Trophoblast cell (in vitro differentiated cells and primary cell): Measurements from ENCODE around the gene CACNA1C.

Experiments
- DNase-seq, 2 donors: peaks; one replicate each; pipeline ENCODE4 v3.0.0-alpha.2; 2016
- H2AFZ ChIP-seq: 2 replicates; pipeline ENCODE4 v1.6.1; 2013; ENCODE audit warnings: low read length, moderate library complexity, mild to moderate bottlenecking; ENCODE audit not compliant: insufficient read depth, poor library complexity
- H2AK5ac ChIP-seq: 2 replicates; pipeline ENCODE4 v1.6.1; 2013; ENCODE audit warnings: mild to moderate bottlenecking, low read length
- H2BK120ac ChIP-seq: 2 replicates; pipeline ENCODE4 v1.6.1; 2013; ENCODE audit warnings: low read length, mild to moderate bottlenecking, moderate library complexity; ENCODE audit not compliant: insufficient read depth, poor library complexity
- H2BK12ac ChIP-seq: 2 replicates; pipeline ENCODE4 v1.6.1; 2013; ENCODE audit warnings: mild to moderate bottlenecking, low read length, moderate library complexity
- H2BK5ac ChIP-seq: 2 replicates; pipeline ENCODE4 v1.6.1; 2013; ENCODE audit warnings: low read length, low read depth, moderate library complexity, mild to moderate bottlenecking; ENCODE audit not compliant: poor library complexity
- H3K14ac ChIP-seq: 2 replicates; pipeline ENCODE4 v1.6.1; 2013; ENCODE audit warnings: mild to moderate bottlenecking, low read length
- H3K18ac ChIP-seq: 2 replicates; pipeline ENCODE4 v1.6.1; 2013; ENCODE audit warnings: mild to moderate bottlenecking, low read length
- H3K23ac ChIP-seq: 2 replicates; pipeline ENCODE4 v1.6.1; 2013; ENCODE audit warnings: low read length
- H3K27ac ChIP-seq: 2 replicates; pipeline ENCODE4 v1.5.1; 2013; ENCODE audit warnings: low read depth, mild to moderate bottlenecking, inconsistent platforms, low read length, moderate library complexity
- H3K27me3 ChIP-seq: 2 replicates; pipeline ENCODE4 v1.6.1; 2013; ENCODE audit warnings: inconsistent platforms, mild to moderate bottlenecking, low read length, moderate library complexity; ENCODE audit not compliant: insufficient read depth
- H3K36me3 ChIP-seq, 2 experiments: 1 replicate in 1 of 2; 2 replicates in 1 of 2; pipeline ENCODE4 v1.6.1; 2013; ENCODE audit warnings: low read length in 2 of 2, mild to moderate bottlenecking in 2 of 2, moderate library complexity in 1 of 2; ENCODE audit not compliant: insufficient read depth in 2 of 2, control insufficient read depth in 1 of 2
- H3K4ac ChIP-seq: 2 replicates; pipeline ENCODE4 v1.6.1; 2013; ENCODE audit warnings: low read depth, mild to moderate bottlenecking, low read length, moderate library complexity
- H3K4me1 ChIP-seq, 2 experiments: 1 replicate in 1 of 2; 2 replicates in 1 of 2; pipeline ENCODE4 v1.6.1; 2013; ENCODE audit warnings: low read length in 2 of 2, mild to moderate bottlenecking in 2 of 2, moderate library complexity in 1 of 2; ENCODE audit not compliant: insufficient read depth in 2 of 2, control insufficient read depth in 1 of 2
- H3K4me2 ChIP-seq: 2 replicates; pipeline ENCODE4 v1.6.1; 2013; ENCODE audit warnings: inconsistent platforms, mild to moderate bottlenecking, low read length, moderate library complexity
- H3K4me3 ChIP-seq: 2 replicates; pipeline ENCODE4 v1.5.1; 2013; ENCODE audit warnings: mild to moderate bottlenecking, low read depth, low read length, inconsistent platforms
- H3K79me1 ChIP-seq: one replicate; pipeline ENCODE4 v1.6.1; 2013; ENCODE audit warnings: low read length
- H3K79me2 ChIP-seq: 2 replicates; pipeline ENCODE4 v1.6.1; 2013; ENCODE audit warnings: low read length, mild to moderate bottlenecking; ENCODE audit not compliant: control insufficient read depth, insufficient read depth, poor library complexity
- H3K9ac ChIP-seq: 2 replicates; pipeline ENCODE4 v1.6.1; 2013; ENCODE audit warnings: mild to moderate bottlenecking, low read length
- H3K9me3 ChIP-seq: 2 replicates; pipeline ENCODE4 v1.6.1; 2013; ENCODE audit warnings: low read depth, mild to moderate bottlenecking, control low read depth, inconsistent platforms, low read length; ENCODE audit not compliant: insufficient read depth
- H4K12ac ChIP-seq: 2 replicates; pipeline ENCODE4 v1.6.1; 2013; ENCODE audit warnings: low read depth, mild to moderate bottlenecking, low read length, moderate library complexity
- H4K8ac ChIP-seq: 2 replicates; pipeline ENCODE4 v1.6.1; 2013; ENCODE audit warnings: low read depth, mild to moderate bottlenecking, low read length, moderate library complexity
- H4K91ac ChIP-seq: one replicate; pipeline ENCODE4 v1.6.1; 2013; ENCODE audit warnings: low read depth, mild to moderate bottlenecking, low read length, moderate library complexity
- WGBS: extraction: QIAGEN DNeasy Blood & Tissue Kit; methylation state at CpG from one replicate; pipeline ENCODE4 v1.1.7; 2013; ENCODE audit warnings: missing lambda C conversion rate; ENCODE audit not compliant: insufficient read length, insufficient coverage; ENCODE audit errors: extremely low coverage; 5-methylcytosine and 5-hydroxymethylcytosine counted together

CACNA1C gene

DNA sequence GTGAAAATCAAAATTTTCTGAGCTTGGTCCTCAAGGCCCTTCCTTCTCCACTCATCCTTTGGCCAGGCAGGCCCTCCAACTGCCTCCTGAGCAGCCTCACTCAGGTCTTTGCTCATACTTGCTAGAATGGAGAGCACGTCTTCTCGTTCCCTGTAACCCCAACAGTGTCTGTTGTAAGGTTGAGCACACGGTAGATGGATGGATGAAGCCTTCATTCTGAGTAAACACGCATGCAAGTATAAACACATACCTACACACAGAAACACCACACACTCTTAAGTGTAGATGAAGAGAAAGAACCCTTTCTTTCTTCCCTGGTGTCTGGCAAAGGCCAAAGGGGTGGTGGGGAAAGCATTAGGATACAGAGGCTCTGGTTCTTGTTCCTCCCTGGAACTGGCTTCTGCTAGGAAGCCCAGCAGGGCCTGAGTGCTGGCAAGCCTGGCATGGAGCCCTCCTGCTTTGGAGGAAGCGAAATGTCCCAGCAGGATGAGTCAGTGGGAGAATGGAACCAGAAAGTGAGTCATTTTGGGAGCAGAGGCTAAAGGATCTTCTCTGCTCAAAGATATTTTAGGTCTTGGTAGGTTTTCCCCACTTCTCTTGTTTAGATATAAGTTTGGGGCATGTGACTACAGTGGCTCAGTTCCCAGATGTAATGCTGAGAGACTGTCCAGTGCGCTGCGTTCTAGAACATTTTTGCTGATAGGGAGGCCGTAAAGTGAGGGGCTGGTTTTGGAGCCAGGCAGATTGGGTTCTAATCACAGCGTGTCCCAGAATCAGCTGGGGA lies 127.4 kb downstream of the CACNA1C start:
- Histone ChIP-seq H3K79me1 (no peaks in the 10 kb centered on the region), H3K18ac (no peak overlapping the region), H3K27me3 (no peaks in the 10 kb centered on the region), H2BK120ac (no peak overlapping the region), H2BK5ac (no peak overlapping the region), H3K4ac (no peak overlapping the region), H3K9me3 (no peaks in the 10 kb centered on the region), H4K8ac (no peak overlapping the region), H3K4me2 (no peak overlapping the region), H3K14ac (no peak overlapping the region), H2BK12ac (no peak overlapping the region), H3K79me2 (no peaks in the 10 kb centered on the region), H3K9ac (no peak overlapping the region), H4K91ac (no peak overlapping the region), H2AK5ac (no peak overlapping the region), H3K27ac (no peak overlapping the region), H3K4me1 (peaks cover 4 to 6% of the 10 kb centered on the region in 2 experiments), H3K4me3 (no peak overlapping the region), H3K23ac (no peak overlapping the region), H2AFZ (no peak overlapping the region), H4K12ac (no peak overlapping the region), H3K36me3 (peaks cover 0 to 2% of the 10 kb centered on the region in 2 experiments)
- DNase-seq = peak in 1 of 2 donors; percentile 38
- no CpG with 5 or more reads among the region's 9 CpGs for WGBS

DNA sequence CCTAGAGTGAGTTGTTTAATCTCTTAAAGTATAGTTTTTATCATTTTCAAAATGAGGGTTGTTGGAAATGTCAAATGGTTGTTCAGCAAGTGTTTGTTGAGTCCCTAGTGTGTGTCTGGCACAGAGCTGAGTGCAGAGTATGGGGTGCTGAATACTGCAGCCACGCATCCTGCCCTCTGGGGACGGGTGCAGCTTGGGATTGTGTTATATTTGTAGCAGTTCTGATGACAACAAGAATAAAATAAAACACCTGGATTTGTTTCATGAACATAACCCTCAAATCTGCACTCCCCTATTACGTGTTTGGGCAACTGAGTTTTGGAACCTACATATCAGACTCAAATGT lies 127.9 kb downstream of the CACNA1C start:
- Histone ChIP-seq H2BK120ac (no peak overlapping the region), H3K4me3 (no peak overlapping the region)
- no CpG with 5 or more reads among the region's 3 CpGs for WGBS

GRCh38 chr12:2183556-2184541 lies 131.1 kb downstream of the CACNA1C start:
- H2AFZ ChIP-seq = no peak overlapping the region
- H2BK120ac ChIP-seq = no peak overlapping the region
- H3K14ac ChIP-seq = no peak overlapping the region
- no peak overlapping the region for H3K4me2 ChIP-seq
- H3K4me3 ChIP-seq = no peak overlapping the region
- no peak overlapping the region for H3K9ac ChIP-seq
- no peak overlapping the region for H3K18ac ChIP-seq
- no CpG with 5 or more reads among the region's 23 CpGs for WGBS
- H3K4ac ChIP-seq = no peak overlapping the region
- H3K23ac ChIP-seq = no peak overlapping the region
- no peak overlapping the region for H4K12ac ChIP-seq
- no peak overlapping the region for H3K27ac ChIP-seq
- no peak overlapping the region for H2BK5ac ChIP-seq
- peaks cover 5 to 7% of the 10 kb centered on the region in 2 experiments for H3K4me1 ChIP-seq
- H3K9me3 ChIP-seq = peaks cover 3% of the 10 kb centered on the region
- H3K36me3 ChIP-seq = peaks cover 0 to 2% of the 10 kb centered on the region in 2 experiments
- no peak overlapping the region for H2AK5ac ChIP-seq
- no peaks in the 10 kb centered on the region for H3K79me1 ChIP-seq
- no peaks in the 10 kb centered on the region for H3K79me2 ChIP-seq
- peak; percentile 30 to 62 for DNase-seq
- no peaks in the 10 kb centered on the region for H3K27me3 ChIP-seq
- no peak overlapping the region for H4K8ac ChIP-seq
- no peak overlapping the region for H2BK12ac ChIP-seq
- no peak overlapping the region for H4K91ac ChIP-seq

More for the DNA sequence above, 127.9 kb downstream of the CACNA1C start:
- no peak overlapping the region for H3K23ac ChIP-seq
- H3K4me1 ChIP-seq = peaks cover 5 to 7% of the 10 kb centered on the region in 2 experiments
- no peak overlapping the region for H3K18ac ChIP-seq
- peaks cover 3% of the 10 kb centered on the region for H3K9me3 ChIP-seq
- H3K27me3 ChIP-seq = no peaks in the 10 kb centered on the region
- no peak overlapping the region for H3K4ac ChIP-seq
- H2BK5ac ChIP-seq = no peak overlapping the region
- H2AFZ ChIP-seq = no peak overlapping the region
- H3K9ac ChIP-seq = no peak overlapping the region
- H3K79me1 ChIP-seq = no peaks in the 10 kb centered on the region
- DNase-seq = no peak
- no peak overlapping the region for H4K8ac ChIP-seq
- H3K36me3 ChIP-seq = peaks cover 0 to 2% of the 10 kb centered on the region in 2 experiments
- H4K12ac ChIP-seq = no peak overlapping the region
- H2AK5ac ChIP-seq = no peak overlapping the region
- H4K91ac ChIP-seq = no peak overlapping the region
- no peak overlapping the region for H3K27ac ChIP-seq
- H3K14ac ChIP-seq = no peak overlapping the region
- H3K79me2 ChIP-seq = no peaks in the 10 kb centered on the region
- H3K4me2 ChIP-seq = no peak overlapping the region
- H2BK12ac ChIP-seq = no peak overlapping the region

DNA sequence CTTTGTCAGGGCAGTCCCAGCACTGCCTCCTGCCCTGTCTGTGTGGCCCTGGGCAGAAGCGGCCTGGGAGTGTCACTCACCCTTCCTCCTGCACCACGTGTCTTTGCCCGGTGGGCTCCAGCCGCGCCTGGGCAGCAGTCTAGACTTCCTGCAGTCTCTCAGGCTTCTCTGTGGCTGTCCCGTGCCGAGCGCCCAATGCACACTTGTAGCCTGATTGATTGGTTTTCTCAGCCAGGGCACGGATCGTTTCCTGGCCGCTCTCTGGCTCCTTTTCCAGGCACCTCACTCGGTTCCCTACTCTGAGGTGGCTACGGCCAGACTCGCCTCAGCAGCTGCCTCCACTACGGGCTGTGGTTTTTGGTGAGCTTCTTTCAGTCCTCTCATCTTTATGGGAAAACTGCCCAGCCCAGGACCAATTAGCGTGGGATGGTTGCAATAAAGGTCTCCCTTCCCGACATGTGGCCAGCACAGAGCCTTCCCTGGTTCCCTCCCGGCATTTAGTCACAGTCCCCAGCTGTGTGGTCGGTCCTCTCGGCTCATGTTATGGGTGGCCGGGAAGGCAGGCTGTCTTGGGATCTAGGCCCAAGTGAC lies 133.1 kb downstream of the CACNA1C start:
- no CpG with 5 or more reads among the region's 21 CpGs for WGBS
- Histone ChIP-seq H2BK5ac (no peak overlapping the region), H3K9ac (no peak overlapping the region), H4K12ac (no peak overlapping the region), H3K9me3 (peaks cover 3% of the 10 kb centered on the region), H3K4me2 (no peak overlapping the region), H4K91ac (no peak overlapping the region), H3K14ac (no peak overlapping the region), H2AFZ (no peak overlapping the region), H3K36me3 (peaks cover 0 to 2% of the 10 kb centered on the region in 2 experiments), H3K27me3 (no peaks in the 10 kb centered on the region), H3K4me3 (no peak overlapping the region), H3K27ac (no peak overlapping the region), H4K8ac (no peak overlapping the region), H2AK5ac (no peak overlapping the region), H3K18ac (no peak overlapping the region), H3K23ac (no peak overlapping the region), H3K79me1 (no peaks in the 10 kb centered on the region), H3K4me1 (peaks cover 5 to 7% of the 10 kb centered on the region in 2 experiments), H2BK12ac (no peak overlapping the region), H3K79me2 (no peaks in the 10 kb centered on the region), H3K4ac (no peak overlapping the region), H2BK120ac (no peak overlapping the region)
- no peak for DNase-seq
